GM21529 (cell line): ENCODE data around the gene ASIC4.
A peak's percentile ranks its signal among the peaks of the same experiment; 100 is the strongest.

Experiments
- ATAC-seq: cut with Tn5 transposase; IDR thresholded peaks from one replicate; pipeline ENCODE4 v1.9.1; 2021; ENCODE audit not compliant: unreplicated experiment

The ASIC4 gene

GRCh38 chr2:219548990-219549389 lies 34.7 kb downstream of the ASIC4 start:
- no peak for ATAC-seq

- ATAC-seq = no peak
Observed at GRCh38 chr2:219549619-219550018, 35.3 kb downstream of the ASIC4 start.

GRCh38 chr2:219551441-219552381 lies 37.4 kb downstream of the ASIC4 start:
- ATAC-seq = peak; percentile 29

GRCh38 chr2:219552382-219553167 lies 38.3 kb downstream of the ASIC4 start:
- peak; percentile 95 for ATAC-seq

- no peak for ATAC-seq
Observed at GRCh38 chr2:219553168-219553417, 38.8 kb downstream of the ASIC4 start.

- no peak for ATAC-seq
Observed at GRCh38 chr2:219553463-219553963, 39.2 kb downstream of the ASIC4 start.

- no peak for ATAC-seq
Observed at GRCh38 chr2:219554350-219554749, 40.1 kb downstream of the ASIC4 start.

- no peak for ATAC-seq
Observed at GRCh38 chr2:219555956-219556355, 41.7 kb downstream of the ASIC4 start.

- no peak for ATAC-seq
Observed at GRCh38 chr2:219556413-219556812, 42.1 kb downstream of the ASIC4 start.

GRCh38 chr2:219557320-219557719 lies 43.0 kb downstream of the ASIC4 start:
- no peak for ATAC-seq

- ATAC-seq = no peak
Observed at GRCh38 chr2:219557791-219558785, 43.8 kb downstream of the ASIC4 start.

GRCh38 chr2:219559156-219559915 lies 45.1 kb downstream of the ASIC4 start:
- ATAC-seq = no peak

GRCh38 chr2:219560037-219560892 lies 46.0 kb downstream of the ASIC4 start:
- ATAC-seq = no peak

- ATAC-seq = no peak
Observed at GRCh38 chr2:219560893-219561178, 46.6 kb downstream of the ASIC4 start.

GRCh38 chr2:219561179-219562048 lies 47.1 kb downstream of the ASIC4 start:
- no peak for ATAC-seq

GRCh38 chr2:219562049-219563020 lies 48.1 kb downstream of the ASIC4 start:
- ATAC-seq = no peak

- no peak for ATAC-seq
Observed at GRCh38 chr2:219563271-219563928, 49.1 kb downstream of the ASIC4 start.
